GM21367 (cell line): Measurements from ENCODE around the gene MFNG.
"Not testable (repeated sequence)": the region's sequence is repeated elsewhere in the genome, so short reads cannot be mapped to it uniquely, and the experiment has no call there.

Source experiments
- ATAC-seq: cut with Tn5 transposase; IDR thresholded peaks from one replicate; pipeline ENCODE4 v1.9.1; 2021; ENCODE audit not compliant: unreplicated experiment

Gene MFNG

DNA sequence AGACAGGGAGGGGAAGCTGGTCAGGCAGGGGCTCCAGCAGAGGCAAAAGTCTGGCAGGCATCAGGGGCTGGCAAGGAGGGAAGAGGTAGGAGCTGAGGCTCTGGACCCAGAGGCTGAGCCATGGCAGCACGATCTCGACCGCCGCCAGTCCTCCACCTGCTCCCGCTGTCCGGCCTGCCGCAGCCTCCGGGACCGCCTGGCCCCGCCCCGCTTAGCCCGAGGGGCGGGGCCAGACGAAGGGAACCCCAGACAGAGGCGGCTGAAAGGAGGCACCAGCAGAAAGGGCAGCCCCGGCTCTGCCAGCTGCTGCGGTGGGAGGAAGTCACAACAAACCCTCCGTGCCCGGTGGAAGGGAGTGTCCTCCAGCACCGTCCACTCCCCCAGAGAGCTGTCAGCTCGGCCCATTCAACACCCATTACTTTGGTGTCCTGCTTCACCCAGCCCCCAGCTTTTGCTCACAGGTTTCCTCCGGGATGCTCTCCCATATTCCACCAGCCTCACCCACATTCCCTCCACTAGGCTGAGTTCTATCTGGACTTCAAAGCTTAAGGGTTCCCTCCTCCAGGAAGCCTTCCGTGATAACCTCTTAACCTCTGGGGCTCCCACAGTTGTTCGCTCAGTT lies at the start of gene MFNG:
MFNG (minus strand) TSS at position 161 of the 622 bp plus-strand sequence. CDS start 207 bp downstream, outside the sequence.
- no peak for ATAC-seq

GRCh38 chr22:37535159-37535558 lies 49.0 kb upstream of the MFNG start:
- ATAC-seq, result no peak

- ATAC-seq, result no peak
These were observed 48.3 kb upstream of the MFNG start for GRCh38 chr22:37534445-37534844.

DNA sequence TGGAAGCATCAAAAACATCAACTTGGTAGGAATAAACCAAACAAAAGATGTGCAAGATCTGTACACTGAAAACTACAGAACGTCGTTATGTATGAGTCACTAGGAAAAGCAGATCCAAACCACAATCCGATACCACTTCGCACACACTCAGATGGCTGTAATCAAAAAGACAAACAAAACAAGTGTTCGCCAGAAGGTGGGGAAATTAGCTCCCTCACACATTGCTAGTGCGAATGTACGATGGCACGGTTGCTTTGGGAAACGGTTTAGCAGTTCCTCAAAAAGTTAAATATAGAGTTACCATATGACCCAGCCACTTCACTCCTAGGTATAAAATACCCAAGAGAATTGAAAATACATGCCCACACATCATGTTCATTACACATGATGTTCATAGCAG lies 47.8 kb upstream of the MFNG start:
- no peak for ATAC-seq

- no peak for ATAC-seq
These were observed 43.6 kb upstream of the MFNG start for GRCh38 chr22:37529652-37530345.

DNA sequence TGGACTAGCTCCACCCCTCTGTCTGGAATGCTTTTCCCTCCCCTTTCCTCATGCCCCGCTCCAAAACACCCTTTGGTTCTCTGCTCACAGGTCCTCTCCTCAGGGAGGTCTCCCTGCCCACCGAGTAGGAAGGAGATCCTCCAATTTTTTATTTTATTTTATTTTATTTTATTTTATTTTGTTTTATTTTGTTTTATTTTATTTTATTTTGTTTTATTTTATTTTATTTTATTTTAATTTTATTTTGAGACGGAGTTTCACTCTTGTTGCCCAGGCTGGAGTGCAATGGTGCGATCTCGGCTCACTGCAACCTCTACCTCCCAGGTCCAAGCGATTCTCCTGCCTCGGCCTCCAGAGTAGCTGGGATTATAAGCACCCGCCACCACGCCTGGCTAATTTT lies 41.8 kb upstream of the MFNG start:
- ATAC-seq, result not testable (repeated sequence)

DNA sequence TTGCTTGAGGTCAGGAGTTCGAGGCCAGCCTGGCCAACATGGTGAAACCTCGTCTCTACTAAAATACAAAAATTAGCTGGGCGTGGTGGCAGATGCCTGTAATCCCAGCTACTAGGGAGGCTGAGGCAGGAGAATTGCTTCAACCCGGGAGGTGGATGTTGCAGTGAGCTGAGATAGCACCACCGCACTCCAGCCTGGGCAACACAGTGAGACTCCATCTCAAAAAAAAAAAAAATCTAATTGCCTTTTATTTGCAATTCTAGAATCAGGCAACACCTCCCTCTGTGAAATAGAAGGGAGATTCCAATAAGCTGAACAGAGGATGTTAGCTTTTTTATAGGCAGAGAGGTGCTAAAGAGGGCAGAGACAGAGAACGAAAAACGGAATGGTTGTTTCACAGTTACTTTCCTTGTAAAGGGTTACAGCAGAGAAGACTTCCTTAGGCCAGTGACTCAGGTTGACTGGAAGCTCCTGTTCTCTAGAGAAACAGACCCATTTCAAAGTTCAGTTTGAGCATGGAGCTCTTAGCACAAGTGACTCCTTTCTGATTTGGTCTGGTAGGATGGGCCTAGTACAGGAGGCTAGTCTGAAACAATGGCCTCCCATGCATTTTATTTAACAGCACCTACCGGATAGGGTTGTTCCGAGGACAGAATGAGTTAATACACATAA lies 41.0 kb upstream of the MFNG start:
- not testable (repeated sequence) for ATAC-seq

DNA sequence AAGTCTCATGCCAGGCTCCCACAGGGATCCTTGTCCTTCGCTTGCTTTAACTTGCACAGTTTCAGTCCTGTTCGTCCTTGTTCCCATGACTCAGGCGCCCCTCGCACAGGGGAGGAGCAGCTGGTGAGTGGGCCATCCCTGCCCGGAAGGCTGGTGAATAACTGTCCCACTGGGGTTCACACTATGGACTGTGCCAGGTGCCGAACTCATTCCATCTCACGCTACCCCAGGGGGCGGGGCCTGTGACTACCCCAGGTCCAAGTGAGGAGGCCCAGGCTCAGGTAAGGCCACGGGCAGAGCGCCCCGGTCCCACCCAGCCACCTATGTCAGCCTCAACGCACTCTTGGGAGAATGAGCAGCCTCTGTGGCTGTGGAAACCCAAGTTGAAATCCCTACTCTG lies 40.2 kb upstream of the MFNG start:
- ATAC-seq, result no peak

DNA sequence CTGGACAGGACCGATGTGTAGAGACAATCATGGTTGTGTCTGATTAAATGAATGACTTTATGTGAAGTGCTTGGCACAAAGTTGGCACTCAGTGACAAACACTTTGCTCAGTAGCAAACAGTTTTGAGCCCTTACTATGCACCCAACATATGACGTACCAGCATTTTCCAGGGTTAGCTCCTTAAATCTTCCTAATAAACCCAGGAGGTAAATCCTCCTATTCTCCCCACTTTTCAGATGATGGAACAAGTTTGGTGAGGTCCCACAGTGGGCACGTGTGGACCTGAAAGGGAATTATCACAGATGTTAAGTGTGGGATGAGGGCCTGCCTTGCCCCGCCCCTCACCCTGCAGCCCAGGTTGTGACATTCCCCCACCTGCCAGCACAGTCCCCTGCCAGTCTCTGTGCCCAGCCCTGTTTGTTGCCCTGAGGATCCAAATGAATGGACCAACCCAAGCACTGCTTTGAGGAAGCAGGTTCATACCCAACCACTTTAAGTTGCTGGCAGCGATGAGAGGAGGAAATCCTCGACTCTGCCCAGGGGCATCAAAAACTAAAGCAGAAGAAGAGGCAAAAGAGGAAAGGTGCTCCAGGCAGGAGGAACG lies 39.7 kb upstream of the MFNG start:
- no peak for ATAC-seq

GRCh38 chr22:37525073-37525745 lies 39.0 kb upstream of the MFNG start:
- no peak for ATAC-seq

GRCh38 chr22:37522482-37522881 lies 36.3 kb upstream of the MFNG start:
- ATAC-seq, result no peak

DNA sequence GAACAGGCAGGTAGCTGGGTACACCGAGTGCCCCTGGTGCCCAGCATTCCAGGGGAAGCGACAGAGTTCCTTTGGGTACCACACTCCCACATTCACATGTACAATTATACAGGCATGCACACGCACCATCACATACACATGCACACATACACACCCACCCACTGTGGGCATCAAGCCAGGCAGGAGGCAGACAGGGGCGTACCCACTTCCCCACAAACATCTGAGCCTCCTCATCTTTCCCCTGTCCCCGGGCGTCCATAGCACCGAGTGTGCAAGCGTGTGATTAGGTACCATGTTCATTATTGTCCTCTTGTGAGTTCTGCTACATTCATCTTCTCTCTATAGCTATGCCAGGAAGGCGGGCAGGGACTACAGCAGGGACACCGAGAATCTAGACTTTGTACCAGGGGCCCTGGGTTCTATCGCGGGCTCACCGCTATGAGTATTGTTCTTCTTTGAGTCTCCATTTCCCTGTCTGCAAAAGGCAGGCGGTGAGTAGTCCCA lies 35.1 kb upstream of the MFNG start:
- no peak for ATAC-seq

- ATAC-seq, result no peak
These were observed 34.6 kb upstream of the MFNG start for GRCh38 chr22:37520776-37521191.

- ATAC-seq, result no peak
These were observed 33.3 kb upstream of the MFNG start, which contains the start of gene CARD10 for GRCh38 chr22:37519268-37520195. CARD10 (minus strand) TSS chr22:37519415; CDS start chr22:37519200, 215 bp downstream.

DNA sequence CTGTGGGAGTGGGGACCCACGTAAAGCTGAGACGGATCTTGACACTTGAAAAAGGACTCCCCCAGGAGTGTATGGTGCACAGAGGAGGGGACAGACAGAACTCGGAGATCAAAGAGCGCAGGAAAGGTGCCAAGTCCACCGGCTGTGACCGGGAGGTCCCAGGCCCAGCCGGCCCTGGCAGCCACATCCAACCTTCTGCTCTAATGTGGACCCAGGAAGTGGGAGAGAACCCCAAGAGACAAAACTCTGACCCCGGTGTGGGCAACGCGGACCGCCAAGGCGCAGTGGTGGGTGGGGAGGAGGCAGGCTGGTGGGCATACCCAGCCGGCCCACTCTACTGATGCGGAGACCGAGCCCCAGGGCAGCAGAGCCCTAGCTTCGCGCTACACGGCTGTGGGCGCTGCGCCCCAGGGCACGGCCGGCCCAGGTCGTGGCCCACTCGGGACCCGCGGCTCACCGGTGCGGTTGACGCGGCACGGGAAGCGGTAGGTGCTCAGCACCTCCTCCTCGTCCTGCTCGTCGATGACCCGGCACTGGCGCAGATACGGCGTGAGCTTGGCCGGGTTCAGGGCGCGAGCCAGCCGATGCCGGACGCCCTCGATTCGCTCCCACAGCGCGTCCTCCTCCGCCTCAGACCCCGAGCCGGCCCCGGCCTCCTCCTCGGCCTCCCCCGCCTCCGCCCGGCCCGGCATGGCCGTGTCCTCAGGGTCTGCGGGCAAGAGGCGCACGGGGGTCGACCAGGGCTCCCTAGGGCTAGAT lies 32.5 kb upstream of the MFNG start:
- no peak for ATAC-seq

DNA sequence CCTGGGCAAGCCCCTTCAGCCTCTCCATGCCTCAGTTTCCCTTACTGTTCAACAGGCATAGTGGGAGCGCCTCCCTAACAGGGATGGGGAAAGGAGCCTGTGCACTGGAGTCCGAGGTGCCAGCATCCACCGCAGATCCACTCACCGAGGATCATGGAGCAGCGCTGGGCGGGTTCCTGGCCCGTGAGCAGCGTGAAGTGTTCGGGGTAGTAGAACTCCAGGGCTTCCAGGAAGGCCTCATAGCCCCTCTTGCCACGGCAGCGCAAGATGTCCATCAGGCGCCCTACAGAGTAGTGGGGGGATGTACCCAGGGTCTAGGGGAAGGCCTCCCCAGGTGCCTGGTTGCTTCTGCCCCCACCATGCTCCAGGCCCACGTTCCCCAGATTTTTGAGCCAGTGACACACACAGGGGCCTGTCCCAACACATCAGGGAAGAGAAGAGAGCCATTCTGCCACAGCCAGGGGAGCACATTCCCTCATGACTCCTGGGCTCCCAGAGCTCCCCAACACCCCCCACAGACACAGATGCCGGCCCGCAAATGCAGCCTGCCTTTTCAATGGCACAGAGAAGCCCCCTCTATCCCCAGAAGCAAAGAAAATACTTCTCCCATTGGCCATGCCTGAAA lies 31.8 kb upstream of the MFNG start:
- no peak for ATAC-seq

- no peak for ATAC-seq
These were observed 30.3 kb upstream of the MFNG start for GRCh38 chr22:37516456-37516855.

GRCh38 chr22:37515901-37516300 lies 29.7 kb upstream of the MFNG start:
- no peak for ATAC-seq
